Liver (tissue), 9 donors: ENCODE data around the gene PARD6G. TPM values are rescaled to one million over a fixed set of nuclear protein-coding genes. Genes with fewer than 3 reads are reported as not detected.

Experiments
- DNase-seq: peaks from one replicate; pipeline ENCODE4 v3.0.0-alpha.2; 2017; ENCODE audit warnings: low spot score
- H3K27ac ChIP-seq, 2 donors: one replicate each; pipeline ENCODE4 v1.7.0; 2013; ENCODE audit warnings: inconsistent platforms in 2 of 2, low read length in 2 of 2, control low read depth in 1 of 2, low read depth in 1 of 2, mild to moderate bottlenecking in 1 of 2
- H3K27me3 ChIP-seq, 4 donors: one replicate each; pipeline versions ENCODE4 v1.6.1 to v1.7.0; 2013; ENCODE audit warnings: low read length in 3 of 4, inconsistent platforms in 1 of 4, mild to moderate bottlenecking in 1 of 4, moderate library complexity in 1 of 4; ENCODE audit not compliant: control insufficient read depth in 4 of 4, insufficient read depth in 4 of 4
- H3K36me3 ChIP-seq, 4 donors: one replicate each; pipeline versions ENCODE4 v1.6.1 to v1.7.0; 2013; ENCODE audit warnings: low read length in 3 of 4, mild to moderate bottlenecking in 3 of 4, low read depth in 1 of 4, moderate library complexity in 1 of 4; ENCODE audit not compliant: control insufficient read depth in 4 of 4, insufficient read depth in 3 of 4
- H3K4me1 ChIP-seq, 4 donors: one replicate each; pipeline versions ENCODE4 v1.6.1 to v1.7.0; 2013; ENCODE audit warnings: low read length in 3 of 4, mild to moderate bottlenecking in 3 of 4, moderate library complexity in 1 of 4; ENCODE audit not compliant: control insufficient read depth in 4 of 4, insufficient read depth in 4 of 4
- H3K4me3 ChIP-seq, 3 donors: one replicate each; pipeline versions ENCODE4 v1.6.1 to v1.7.0; 2013; ENCODE audit warnings: low read length in 3 of 3, control low read depth in 1 of 3, low read depth in 1 of 3, mild to moderate bottlenecking in 1 of 3
- H3K9ac ChIP-seq, 2 donors: one replicate each; pipeline ENCODE4 v1.7.0; 2013; ENCODE audit warnings: low read length in 2 of 2, mild to moderate bottlenecking in 2 of 2, moderate library complexity in 2 of 2, control low read depth in 1 of 2, low read depth in 1 of 2
- H3K9me3 ChIP-seq, 4 donors: one replicate each; pipeline versions ENCODE4 v1.6.1 to v1.7.0; 2013; ENCODE audit warnings: low read length in 3 of 4; ENCODE audit not compliant: control insufficient read depth in 4 of 4
- EGR1 ChIP-seq, 2 donors: IDR thresholded peaks; 2 replicates each; pipeline ENCODE4 v1.6.1; 2016 to 2018; ENCODE audit warnings: antibody characterized with exemption in 2 of 2, low read depth in 2 of 2
- FOXA1 ChIP-seq: IDR thresholded peaks from 2 replicates; pipeline ENCODE4 v1.6.1; 2016; ENCODE audit warnings: antibody characterized with exemption
- FOXA2 ChIP-seq: IDR thresholded peaks from 2 replicates; pipeline ENCODE4 v1.6.1; 2016; ENCODE audit warnings: antibody characterized with exemption
- GABPA ChIP-seq, 2 donors: IDR thresholded peaks in 1 of 2; conservative IDR thresholded peaks in 1 of 2; 2 replicates each; pipeline ENCODE4 v1.6.1; 2016; ENCODE audit warnings: antibody characterized with exemption in 2 of 2, mild to moderate bottlenecking in 1 of 2, moderate library complexity in 1 of 2
- HNF4A ChIP-seq, 2 donors: conservative IDR thresholded peaks; 2 replicates each; pipeline ENCODE4 v1.6.1; 2016; ENCODE audit warnings: antibody characterized with exemption in 2 of 2, mild to moderate bottlenecking in 2 of 2
- JUND ChIP-seq, 2 donors: IDR thresholded peaks; 2 replicates each; pipeline ENCODE4 v1.6.1; 2016; ENCODE audit warnings: antibody characterized with exemption in 2 of 2
- NR2F2 ChIP-seq: IDR thresholded peaks from 2 replicates; pipeline ENCODE4 v1.6.1; 2016; ENCODE audit warnings: antibody characterized with exemption
- RAD21 ChIP-seq, 2 donors: IDR thresholded peaks; 2 replicates each; pipeline ENCODE4 v1.6.1; 2016; ENCODE audit warnings: antibody characterized with exemption in 2 of 2, mild to moderate bottlenecking in 2 of 2
- RXRA ChIP-seq, 2 donors: IDR thresholded peaks; 2 replicates each; pipeline ENCODE4 v1.6.1; 2017 to 2018; ENCODE audit warnings: antibody characterized with exemption in 2 of 2, mild to moderate bottlenecking in 1 of 2
- SP1 ChIP-seq: IDR thresholded peaks from 2 replicates; pipeline ENCODE4 v1.6.1; 2018; ENCODE audit warnings: antibody characterized with exemption, mild to moderate bottlenecking
- TAF1 ChIP-seq: conservative IDR thresholded peaks from 2 replicates; pipeline ENCODE4 v1.6.1; 2016; ENCODE audit warnings: antibody characterized with exemption, mild to moderate bottlenecking
- YY1 ChIP-seq: IDR thresholded peaks from 2 replicates; pipeline ENCODE4 v1.6.1; 2016; ENCODE audit warnings: antibody characterized with exemption, mild to moderate bottlenecking
- WGBS: extraction: QIAGEN DNeasy Blood & Tissue Kit; methylation state at CpG from one replicate; pipeline ENCODE4 v1.1.7; 2013; 5-methylcytosine and 5-hydroxymethylcytosine counted together
- polyA plus RNA-seq, 2 donors: library from polyadenylated mRNA; stranded (reverse) in 1 of 2; unstranded in 1 of 2; fragments of 200-250 nt in 1 of 2; fragments of >200 nt in 1 of 2; fragmentation: Nextera tagmentation in 1 of 2; extraction: Ambion mirVana in 1 of 2; gene quantifications; one replicate each; pipeline versions ENCODE4 v1.2.1 to v1.2.3, GENCODE V29; 2013 to 2015
- total RNA-seq, 2 donors: library from RNA; depleted of rRNA; stranded (reverse); fragments of >200 nt; gene quantifications; one replicate each; pipeline ENCODE4 v1.2.3, GENCODE V29; 2014
- TF ChIP-seq, protein P1 (sequence below): IDR thresholded peaks from 2 replicates; pipeline ENCODE4 v1.6.1; 2016; ENCODE audit warnings: antibody characterized with exemption
- TF ChIP-seq, protein P2 (sequence below): fragments of 150-350 bp; IDR thresholded peaks from 2 replicates; pipeline ENCODE4 v1.5.1; 2017; ENCODE audit warnings: improper control_type of control experiment, low read depth, low read length; ENCODE audit not compliant: missing input control
- TF ChIP-seq, protein P3 (sequence below): IDR thresholded peaks from 2 replicates; pipeline ENCODE4 v1.6.1; 2016; ENCODE audit warnings: antibody characterized with exemption, mild to moderate bottlenecking
- TF ChIP-seq, protein P4 (sequence below): IDR thresholded peaks from 2 replicates; pipeline ENCODE4 v1.6.1; 2016; ENCODE audit warnings: antibody characterized with exemption
- TF ChIP-seq, protein P5 (sequence below): IDR thresholded peaks from 2 replicates; pipeline ENCODE4 v1.6.1; 2016; ENCODE audit warnings: antibody characterized with exemption
- donor health status: healthy.
- donor health status: healthy.
- donor health status: healthy.
- donor health status: healthy.
- donor health status: healthy.

Gene PARD6G
- total and polyA plus RNA-seq, 4 donors, result 0.96 to 2.4 (median 1.8) TPM

DNA sequence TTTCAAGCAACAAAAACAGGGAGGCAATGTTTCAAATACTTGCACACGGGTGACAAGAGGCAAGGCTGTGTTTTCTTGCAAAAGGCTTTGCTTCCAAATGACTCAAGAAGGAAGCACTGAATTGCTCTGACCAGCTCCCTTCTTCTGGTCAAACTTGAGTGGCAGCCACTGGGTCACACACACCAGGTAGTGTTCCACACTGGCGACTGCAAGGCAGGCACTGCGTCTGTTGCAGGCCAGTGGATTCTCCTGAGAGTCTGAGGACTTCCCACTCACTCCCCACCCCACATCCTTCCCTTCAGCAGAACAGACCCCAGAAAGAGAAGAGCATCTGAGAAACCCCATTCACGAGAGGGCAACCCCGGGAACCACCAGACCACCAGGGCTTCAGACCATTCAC, 19.8 kb downstream of the PARD6G start:
- 94% methylated on average over 5 of the region's 5 CpGs for WGBS
- no peak overlapping the region for H3K9ac ChIP-seq
- H3K9me3 ChIP-seq, result no peaks in the 10 kb centered on the region
- H3K4me3 ChIP-seq, result no peak overlapping the region
- no peak for DNase-seq
- no peaks in the 10 kb centered on the region for H3K27me3 ChIP-seq
- no peak overlapping the region for H3K27ac ChIP-seq
- no peaks in the 10 kb centered on the region for H3K36me3 ChIP-seq
- no peak for TF ChIP-seq SP1
- TF ChIP-seq EGR1 (IDR thresholded peaks at IDR 0.05; ENCODE audit: low read depth in 2 of 2), result no peak
- TF ChIP-seq TAF1, result no peak
- TF ChIP-seq FOXA1, result no peak
- no peak for TF ChIP-seq JUND (IDR thresholded peaks at IDR 0.05)
- TF ChIP-seq, protein P1, sequence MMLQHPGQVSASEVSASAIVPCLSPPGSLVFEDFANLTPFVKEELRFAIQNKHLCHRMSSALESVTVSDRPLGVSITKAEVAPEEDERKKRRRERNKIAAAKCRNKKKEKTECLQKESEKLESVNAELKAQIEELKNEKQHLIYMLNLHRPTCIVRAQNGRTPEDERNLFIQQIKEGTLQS, result no peak
- TF ChIP-seq, protein P2, sequence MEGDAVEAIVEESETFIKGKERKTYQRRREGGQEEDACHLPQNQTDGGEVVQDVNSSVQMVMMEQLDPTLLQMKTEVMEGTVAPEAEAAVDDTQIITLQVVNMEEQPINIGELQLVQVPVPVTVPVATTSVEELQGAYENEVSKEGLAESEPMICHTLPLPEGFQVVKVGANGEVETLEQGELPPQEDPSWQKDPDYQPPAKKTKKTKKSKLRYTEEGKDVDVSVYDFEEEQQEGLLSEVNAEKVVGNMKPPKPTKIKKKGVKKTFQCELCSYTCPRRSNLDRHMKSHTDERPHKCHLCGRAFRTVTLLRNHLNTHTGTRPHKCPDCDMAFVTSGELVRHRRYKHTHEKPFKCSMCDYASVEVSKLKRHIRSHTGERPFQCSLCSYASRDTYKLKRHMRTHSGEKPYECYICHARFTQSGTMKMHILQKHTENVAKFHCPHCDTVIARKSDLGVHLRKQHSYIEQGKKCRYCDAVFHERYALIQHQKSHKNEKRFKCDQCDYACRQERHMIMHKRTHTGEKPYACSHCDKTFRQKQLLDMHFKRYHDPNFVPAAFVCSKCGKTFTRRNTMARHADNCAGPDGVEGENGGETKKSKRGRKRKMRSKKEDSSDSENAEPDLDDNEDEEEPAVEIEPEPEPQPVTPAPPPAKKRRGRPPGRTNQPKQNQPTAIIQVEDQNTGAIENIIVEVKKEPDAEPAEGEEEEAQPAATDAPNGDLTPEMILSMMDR, result no peak
- no peak for TF ChIP-seq HNF4A (conservative IDR thresholded peaks at IDR 0.05)
- TF ChIP-seq, protein P3, sequence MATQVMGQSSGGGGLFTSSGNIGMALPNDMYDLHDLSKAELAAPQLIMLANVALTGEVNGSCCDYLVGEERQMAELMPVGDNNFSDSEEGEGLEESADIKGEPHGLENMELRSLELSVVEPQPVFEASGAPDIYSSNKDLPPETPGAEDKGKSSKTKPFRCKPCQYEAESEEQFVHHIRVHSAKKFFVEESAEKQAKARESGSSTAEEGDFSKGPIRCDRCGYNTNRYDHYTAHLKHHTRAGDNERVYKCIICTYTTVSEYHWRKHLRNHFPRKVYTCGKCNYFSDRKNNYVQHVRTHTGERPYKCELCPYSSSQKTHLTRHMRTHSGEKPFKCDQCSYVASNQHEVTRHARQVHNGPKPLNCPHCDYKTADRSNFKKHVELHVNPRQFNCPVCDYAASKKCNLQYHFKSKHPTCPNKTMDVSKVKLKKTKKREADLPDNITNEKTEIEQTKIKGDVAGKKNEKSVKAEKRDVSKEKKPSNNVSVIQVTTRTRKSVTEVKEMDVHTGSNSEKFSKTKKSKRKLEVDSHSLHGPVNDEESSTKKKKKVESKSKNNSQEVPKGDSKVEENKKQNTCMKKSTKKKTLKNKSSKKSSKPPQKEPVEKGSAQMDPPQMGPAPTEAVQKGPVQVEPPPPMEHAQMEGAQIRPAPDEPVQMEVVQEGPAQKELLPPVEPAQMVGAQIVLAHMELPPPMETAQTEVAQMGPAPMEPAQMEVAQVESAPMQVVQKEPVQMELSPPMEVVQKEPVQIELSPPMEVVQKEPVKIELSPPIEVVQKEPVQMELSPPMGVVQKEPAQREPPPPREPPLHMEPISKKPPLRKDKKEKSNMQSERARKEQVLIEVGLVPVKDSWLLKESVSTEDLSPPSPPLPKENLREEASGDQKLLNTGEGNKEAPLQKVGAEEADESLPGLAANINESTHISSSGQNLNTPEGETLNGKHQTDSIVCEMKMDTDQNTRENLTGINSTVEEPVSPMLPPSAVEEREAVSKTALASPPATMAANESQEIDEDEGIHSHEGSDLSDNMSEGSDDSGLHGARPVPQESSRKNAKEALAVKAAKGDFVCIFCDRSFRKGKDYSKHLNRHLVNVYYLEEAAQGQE, result no peak
- no peak for TF ChIP-seq FOXA2
- TF ChIP-seq GABPA (IDR thresholded peaks at IDR 0.05 in 1 of 2, conservative IDR thresholded peaks at IDR 0.05 in 1 of 2), result no peak
- TF ChIP-seq RAD21 (IDR thresholded peaks at IDR 0.05), result no peak
- H3K4me1 ChIP-seq, result no peaks in the 10 kb centered on the region

DNA sequence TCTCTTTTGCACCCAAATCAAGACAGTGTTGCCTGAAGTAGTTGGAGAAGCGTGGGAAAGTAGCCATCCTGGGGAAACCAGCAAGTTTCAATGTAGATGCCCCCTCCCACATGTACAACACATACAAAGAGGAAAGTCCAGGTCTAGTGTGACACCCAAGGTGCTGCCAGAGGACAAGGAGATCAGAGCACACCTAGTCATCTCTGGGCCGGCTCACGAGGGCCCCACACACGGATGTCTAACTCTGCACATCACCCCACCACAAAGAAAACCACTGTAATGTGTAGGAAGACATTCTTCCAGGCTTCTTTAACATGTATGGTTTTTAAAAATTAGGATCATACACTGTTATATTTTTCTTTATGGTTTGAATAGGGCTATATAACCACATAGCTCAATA, 21.6 kb downstream of the PARD6G start:
- TF ChIP-seq RAD21 (IDR thresholded peaks at IDR 0.05) (no peak), JUND (IDR thresholded peaks at IDR 0.05) (no peak), GABPA (IDR thresholded peaks at IDR 0.05 in 1 of 2, conservative IDR thresholded peaks at IDR 0.05 in 1 of 2) (no peak), YY1 (no peak), NR2F2 (no peak), EGR1 (IDR thresholded peaks at IDR 0.05; ENCODE audit: low read depth in 2 of 2) (no peak), TAF1 (no peak), FOXA1 (no peak), RXRA (IDR thresholded peaks at IDR 0.05) (no peak), FOXA2 (no peak), SP1 (no peak)
- TF ChIP-seq, protein P4, sequence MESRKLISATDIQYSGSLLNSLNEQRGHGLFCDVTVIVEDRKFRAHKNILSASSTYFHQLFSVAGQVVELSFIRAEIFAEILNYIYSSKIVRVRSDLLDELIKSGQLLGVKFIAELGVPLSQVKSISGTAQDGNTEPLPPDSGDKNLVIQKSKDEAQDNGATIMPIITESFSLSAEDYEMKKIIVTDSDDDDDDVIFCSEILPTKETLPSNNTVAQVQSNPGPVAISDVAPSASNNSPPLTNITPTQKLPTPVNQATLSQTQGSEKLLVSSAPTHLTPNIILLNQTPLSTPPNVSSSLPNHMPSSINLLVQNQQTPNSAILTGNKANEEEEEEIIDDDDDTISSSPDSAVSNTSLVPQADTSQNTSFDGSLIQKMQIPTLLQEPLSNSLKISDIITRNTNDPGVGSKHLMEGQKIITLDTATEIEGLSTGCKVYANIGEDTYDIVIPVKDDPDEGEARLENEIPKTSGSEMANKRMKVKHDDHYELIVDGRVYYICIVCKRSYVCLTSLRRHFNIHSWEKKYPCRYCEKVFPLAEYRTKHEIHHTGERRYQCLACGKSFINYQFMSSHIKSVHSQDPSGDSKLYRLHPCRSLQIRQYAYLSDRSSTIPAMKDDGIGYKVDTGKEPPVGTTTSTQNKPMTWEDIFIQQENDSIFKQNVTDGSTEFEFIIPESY, result no peak
- TF ChIP-seq, protein P3, result no peak
- TF ChIP-seq, protein P5, sequence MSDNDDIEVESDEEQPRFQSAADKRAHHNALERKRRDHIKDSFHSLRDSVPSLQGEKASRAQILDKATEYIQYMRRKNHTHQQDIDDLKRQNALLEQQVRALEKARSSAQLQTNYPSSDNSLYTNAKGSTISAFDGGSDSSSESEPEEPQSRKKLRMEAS, result no peak
- TF ChIP-seq, protein P2, result no peak
- Histone ChIP-seq H3K27me3 (no peaks in the 10 kb centered on the region), H3K4me1 (no peaks in the 10 kb centered on the region), H3K9me3 (no peaks in the 10 kb centered on the region), H3K4me3 (no peak overlapping the region), H3K27ac (no peak overlapping the region), H3K36me3 (no peaks in the 10 kb centered on the region), H3K9ac (no peak overlapping the region)
- 76% methylated on average over 4 of the region's 4 CpGs for WGBS
- DNase-seq, result no peak
